Type B pancreatic cell (in vitro differentiated cells): ENCODE results near the gene SUSD1. TPM values are rescaled to one million over a fixed set of nuclear protein-coding genes. Genes with fewer than 3 reads are reported as not detected.

ENCODE experiments used
- DNase-seq: peaks from one replicate; pipeline ENCODE4 v3.0.0; 2021; ENCODE audit warnings: mixed read lengths; ENCODE audit not compliant: unreplicated experiment; ENCODE audit errors: extremely low spot score
- H3K27ac Mint-ChIP-seq: 2 replicates; pipeline ENCODE4 v1.8.0; 2021; ENCODE audit warnings: mild to moderate bottlenecking, mixed read lengths
- H3K27me3 Mint-ChIP-seq: 2 replicates; pipeline ENCODE4 v1.8.0; 2021; ENCODE audit warnings: mixed read lengths
- H3K36me3 Mint-ChIP-seq: 2 replicates; pipeline ENCODE4 v1.8.0; 2021; ENCODE audit warnings: mixed read lengths
- H3K4me1 Mint-ChIP-seq: one replicate; pipeline ENCODE4 v1.8.0; 2021; ENCODE audit warnings: mixed read lengths; ENCODE audit not compliant: unreplicated experiment
- H3K4me3 Mint-ChIP-seq: 2 replicates; pipeline ENCODE4 v1.8.0; 2021; ENCODE audit warnings: mild to moderate bottlenecking, mixed read lengths
- H3K9me3 Mint-ChIP-seq: 2 replicates; pipeline ENCODE4 v1.8.0; 2021; ENCODE audit warnings: mixed read lengths
- CTCF ChIP-seq: fragments of 200-600 bp; sonication (generic); conservative IDR thresholded peaks from 2 replicates; pipeline ENCODE4 v1.5.0; 2021; ENCODE audit warnings: antibody characterized with exemption, mild to moderate bottlenecking
- total RNA-seq: library from RNA; stranded (reverse); gene quantifications from 2 replicates; pipeline ENCODE4 v1.2.1, GENCODE V29; 2021; ENCODE audit warnings: low replicate concordance

SUSD1 gene
- total RNA-seq, 1 donor from 2014 or later: 16.3 TPM

- Mint-ChIP-seq H3K9me3 (peaks cover 4% of the 10 kb centered on the region), H3K27me3 (no peaks in the 10 kb centered on the region), H3K27ac (no peak overlapping the region), H3K36me3 (peaks cover 18% of the 10 kb centered on the region), H3K4me1 (no peaks in the 10 kb centered on the region), H3K4me3 (no peak overlapping the region)
- DNase-seq: no peak
- no peak for TF ChIP-seq CTCF
Measured at GRCh38 chr9:112127281-112127680, 47.8 kb downstream of the SUSD1 start.

DNA sequence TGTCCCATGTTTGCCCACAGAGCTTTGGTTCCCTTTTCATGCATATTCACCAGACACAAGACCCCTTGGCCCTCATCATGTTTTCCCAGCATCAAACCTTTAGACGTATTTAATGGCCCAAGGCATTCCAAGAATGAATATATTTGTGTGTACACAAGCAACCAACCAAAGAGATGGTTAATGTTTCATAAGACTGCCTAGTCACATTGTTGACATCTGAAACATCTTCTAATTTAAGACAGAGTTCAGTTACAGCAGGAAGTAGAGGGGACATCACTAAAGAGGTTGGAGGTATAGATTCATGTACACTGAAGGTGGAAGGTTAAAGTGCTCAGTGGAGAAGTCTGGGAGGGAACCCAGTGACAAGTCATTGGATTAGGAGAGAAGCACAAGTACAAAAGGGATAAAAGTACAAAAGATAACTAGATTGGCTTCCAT is 49.1 kb downstream of the SUSD1 start:
- Mint-ChIP-seq H3K4me1 (no peaks in the 10 kb centered on the region), H3K4me3 (no peak overlapping the region), H3K27me3 (no peaks in the 10 kb centered on the region), H3K36me3 (peaks cover 25% of the 10 kb centered on the region), H3K27ac (no peak overlapping the region), H3K9me3 (peaks cover 4% of the 10 kb centered on the region)
- no peak for TF ChIP-seq CTCF
- DNase-seq: no peak

GRCh38 chr9:112124156-112124555 is 50.9 kb downstream of the SUSD1 start:
- Mint-ChIP-seq H3K27me3 (no peaks in the 10 kb centered on the region), H3K27ac (no peak overlapping the region), H3K36me3 (peaks cover 21% of the 10 kb centered on the region), H3K9me3 (peaks cover 4% of the 10 kb centered on the region), H3K4me3 (no peak overlapping the region), H3K4me1 (peaks cover 7% of the 10 kb centered on the region)
- DNase-seq: no peak
- TF ChIP-seq CTCF: no peak

GRCh38 chr9:112121633-112122032 is 53.5 kb downstream of the SUSD1 start:
- Mint-ChIP-seq H3K27ac (no peak overlapping the region), H3K36me3 (peaks cover 14% of the 10 kb centered on the region), H3K9me3 (no peaks in the 10 kb centered on the region), H3K4me1 (peaks cover 8% of the 10 kb centered on the region), H3K4me3 (no peak overlapping the region), H3K27me3 (no peaks in the 10 kb centered on the region)
- DNase-seq: no peak
- no peak for TF ChIP-seq CTCF

GRCh38 chr9:112120439-112120925 is 54.6 kb downstream of the SUSD1 start:
- no peak overlapping the region for H3K4me3 Mint-ChIP-seq
- H3K27ac Mint-ChIP-seq: no peak overlapping the region
- peaks cover 8% of the 10 kb centered on the region for H3K4me1 Mint-ChIP-seq
- no peaks in the 10 kb centered on the region for H3K27me3 Mint-ChIP-seq
- DNase-seq: no peak
- H3K9me3 Mint-ChIP-seq: no peaks in the 10 kb centered on the region
- no peak for TF ChIP-seq CTCF
- peaks cover 14% of the 10 kb centered on the region for H3K36me3 Mint-ChIP-seq

DNA sequence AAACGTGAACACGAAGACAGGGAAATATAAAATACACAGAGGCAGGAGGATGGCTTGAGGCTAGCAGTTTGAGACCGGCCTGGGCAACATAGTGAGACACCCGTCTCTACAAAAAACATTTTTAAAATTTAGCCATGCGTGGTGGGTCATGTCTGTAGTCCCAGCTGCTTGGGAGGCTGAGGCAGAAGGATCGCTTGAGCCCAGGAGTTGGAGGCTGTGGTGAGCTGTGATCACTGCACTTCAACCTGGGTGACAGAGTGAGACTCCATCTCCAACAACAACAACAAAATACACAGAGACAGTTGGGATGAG is 55.1 kb downstream of the SUSD1 start:
- H3K27ac Mint-ChIP-seq: peak overlapping the region; percentile 77
- peaks cover 8% of the 10 kb centered on the region for H3K4me1 Mint-ChIP-seq
- no peak for TF ChIP-seq CTCF
- H3K27me3 Mint-ChIP-seq: no peaks in the 10 kb centered on the region
- peaks cover 14% of the 10 kb centered on the region for H3K36me3 Mint-ChIP-seq
- no peaks in the 10 kb centered on the region for H3K9me3 Mint-ChIP-seq
- no peak overlapping the region for H3K4me3 Mint-ChIP-seq
- no peak for DNase-seq
